NCI-H1694 (cell line): Measurements from ENCODE around the gene LILRB3.
"Not testable (repeated sequence)": the region's sequence is repeated elsewhere in the genome, so short reads cannot be mapped to it uniquely, and the experiment has no call there.

Experiments used
- DNase-seq: peaks from one replicate; lab custom pipeline; 2025; lab: John Stamatoyannopoulos, UW

The LILRB3 gene

GRCh38 chr19:54242646-54243045 is 19.8 kb upstream of the LILRB3 start, which contains the start of gene LILRA6:
TSS of gene LILRA6 (minus strand) at chr19:54242790.
- not testable (repeated sequence) for DNase-seq

- not testable (repeated sequence) for DNase-seq
These were observed 19.4 kb upstream of the LILRB3 start for GRCh38 chr19:54242234-54242633.

GRCh38 chr19:54240372-54241336 is 17.8 kb upstream of the LILRB3 start:
- not testable (repeated sequence) for DNase-seq

- DNase-seq = not testable (repeated sequence)
These were observed 16.9 kb upstream of the LILRB3 start for GRCh38 chr19:54239491-54240371.

GRCh38 chr19:54233941-54234340 is 11.1 kb upstream of the LILRB3 start:
- DNase-seq = no peak

- DNase-seq = peak; percentile 49
These were observed 8.5 kb upstream of the LILRB3 start for GRCh38 chr19:54231077-54231931.

- DNase-seq = no peak
These were observed 7.2 kb upstream of the LILRB3 start for GRCh38 chr19:54230031-54230430.

- no peak for DNase-seq
These were observed 6.3 kb upstream of the LILRB3 start for GRCh38 chr19:54229146-54229545.

- DNase-seq = not testable (repeated sequence)
These were observed 1.8 kb upstream of the LILRB3 start for GRCh38 chr19:54224619-54225018.

- DNase-seq = not testable (repeated sequence)
These were observed 1.1 kb upstream of the LILRB3 start for GRCh38 chr19:54223937-54224281.

GRCh38 chr19:54223277-54223936 is 600 bp upstream of the LILRB3 start:
- DNase-seq = not testable (repeated sequence)

GRCh38 chr19:54221947-54222346 is 860 bp downstream of the LILRB3 start:
- not testable (repeated sequence) for DNase-seq

GRCh38 chr19:54219702-54220101 is 3.1 kb downstream of the LILRB3 start:
- not testable (repeated sequence) for DNase-seq

- no peak for DNase-seq
These were observed 3.7 kb downstream of the LILRB3 start for GRCh38 chr19:54218960-54219661.

GRCh38 chr19:54218259-54218658 is 4.5 kb downstream of the LILRB3 start:
- DNase-seq = no peak

GRCh38 chr19:54217517-54218247 is 5.1 kb downstream of the LILRB3 start:
- DNase-seq = not testable (repeated sequence)

- DNase-seq = no peak
These were observed 5.9 kb downstream of the LILRB3 start for GRCh38 chr19:54216869-54217268.

- not testable (repeated sequence) for DNase-seq
These were observed 8.1 kb downstream of the LILRB3 start for GRCh38 chr19:54214734-54215133.

GRCh38 chr19:54214217-54214616 is 8.6 kb downstream of the LILRB3 start:
- DNase-seq = not testable (repeated sequence)

GRCh38 chr19:54211235-54211634 is 11.6 kb downstream of the LILRB3 start:
- DNase-seq = no peak
